Neuronal stem cell (in vitro differentiated cells): ENCODE data around the gene OPTC.

Experiments used
- DNase-seq: peaks from one replicate; pipeline ENCODE4 v3.0.0-alpha.2; 2013; ENCODE audit warnings: low spot score
- H2AFZ ChIP-seq: one replicate; pipeline ENCODE4 v1.6.1; 2013; ENCODE audit warnings: mild to moderate bottlenecking, low read length, inconsistent platforms
- H2AK5ac ChIP-seq: 2 replicates; pipeline ENCODE4 v1.6.1; 2013; ENCODE audit warnings: low read depth, mild to moderate bottlenecking, inconsistent platforms, low read length, moderate library complexity, mixed read lengths
- H2BK120ac ChIP-seq: 2 replicates; pipeline ENCODE4 v1.6.1; 2013; ENCODE audit warnings: low read depth, mild to moderate bottlenecking, inconsistent platforms, low read length, moderate library complexity, mixed read lengths
- H2BK12ac ChIP-seq: one replicate; pipeline ENCODE4 v1.6.1; 2013; ENCODE audit warnings: low read length, inconsistent platforms
- H2BK15ac ChIP-seq: 2 replicates; pipeline ENCODE4 v1.6.1; 2013; ENCODE audit warnings: mild to moderate bottlenecking, low read length, inconsistent platforms, mixed read lengths
- H2BK5ac ChIP-seq: one replicate; pipeline ENCODE4 v1.6.1; 2013; ENCODE audit warnings: inconsistent platforms, mild to moderate bottlenecking, low read length, moderate library complexity
- H3K14ac ChIP-seq: one replicate; pipeline ENCODE4 v1.6.1; 2013; ENCODE audit warnings: low read length, inconsistent platforms
- H3K18ac ChIP-seq: 2 replicates; pipeline ENCODE4 v1.6.1; 2013; ENCODE audit warnings: low read length, inconsistent platforms
- H3K23ac ChIP-seq: 2 replicates; pipeline ENCODE4 v1.6.1; 2013; ENCODE audit warnings: low read depth, mild to moderate bottlenecking, mixed read lengths, low read length, inconsistent platforms; ENCODE audit not compliant: poor library complexity
- H3K27ac ChIP-seq: replicated peaks from 3 replicates; pipeline ENCODE4 v1.5.1; 2013; ENCODE audit warnings: low read length, inconsistent platforms
- H3K27me3 ChIP-seq, 3 experiments: 2 replicates each; pipeline ENCODE4 v1.6.1; 2013; ENCODE audit warnings: low read length in 3 of 3, mild to moderate bottlenecking in 2 of 3, inconsistent platforms in 1 of 3, low read depth in 1 of 3, mixed read lengths in 1 of 3, moderate library complexity in 1 of 3; ENCODE audit not compliant: control insufficient read depth in 3 of 3, insufficient read depth in 3 of 3
- H3K36me3 ChIP-seq, 2 donors: replicated peaks in 1 of 2; 2 replicates each; pipeline ENCODE4 v1.6.1; 2013; ENCODE audit warnings: low read length in 2 of 2; ENCODE audit not compliant: control insufficient read depth in 2 of 2, insufficient read depth in 2 of 2
- H3K4ac ChIP-seq: 2 replicates; pipeline ENCODE4 v1.6.1; 2013; ENCODE audit warnings: inconsistent platforms, mild to moderate bottlenecking, low read length, moderate library complexity
- H3K4me1 ChIP-seq, 2 donors: 1 replicate in 1 of 2; 2 replicates in 1 of 2; pipeline ENCODE4 v1.6.1; 2013; ENCODE audit warnings: low read length in 2 of 2, low read depth in 1 of 2; ENCODE audit not compliant: control insufficient read depth in 2 of 2, insufficient read depth in 1 of 2
- H3K4me2 ChIP-seq: one replicate; pipeline ENCODE4 v1.6.1; 2013; ENCODE audit warnings: mild to moderate bottlenecking, low read length, inconsistent platforms; ENCODE audit not compliant: insufficient read depth, poor library complexity, severe bottlenecking
- H3K4me3 ChIP-seq, 2 donors: 2 replicates each; pipeline ENCODE4 v1.5.1; 2013; ENCODE audit warnings: low read length in 2 of 2, mild to moderate bottlenecking in 2 of 2, inconsistent platforms in 1 of 2, moderate library complexity in 1 of 2
- H3K79me1 ChIP-seq: one replicate; pipeline ENCODE4 v1.6.1; 2013; ENCODE audit warnings: low read depth, mild to moderate bottlenecking, inconsistent platforms, low read length, moderate library complexity
- H3K9ac ChIP-seq: one replicate; pipeline ENCODE4 v1.6.1; 2013; ENCODE audit warnings: mild to moderate bottlenecking, low read depth, low read length, inconsistent platforms; ENCODE audit not compliant: poor library complexity
- H3K9me3 ChIP-seq, 2 donors: replicated peaks in 1 of 2; 2 replicates each; pipeline versions ENCODE3 to v1.6.1; 2013; ENCODE audit warnings: low read length in 2 of 2, mild to moderate bottlenecking in 2 of 2, inconsistent platforms in 1 of 2, low read depth in 1 of 2, mixed read lengths in 1 of 2, moderate library complexity in 1 of 2; ENCODE audit not compliant: control insufficient read depth in 2 of 2, insufficient read depth in 1 of 2
- H4K8ac ChIP-seq: one replicate; pipeline ENCODE4 v1.6.1; 2013; ENCODE audit warnings: low read depth, mild to moderate bottlenecking, inconsistent platforms, low read length, moderate library complexity
- H4K91ac ChIP-seq: one replicate; pipeline ENCODE4 v1.6.1; 2013; ENCODE audit warnings: low read length, low read depth, mild to moderate bottlenecking, inconsistent platforms; ENCODE audit not compliant: poor library complexity
- WGBS, 2 donors: extraction: QIAGEN DNeasy Blood & Tissue Kit; methylation state at CpG; one replicate each; pipeline ENCODE4 v1.1.7; 2013; ENCODE audit warnings: missing lambda C conversion rate in 2 of 2, mixed read lengths in 1 of 2; ENCODE audit not compliant: insufficient read length in 2 of 2, insufficient replicate concordance in 1 of 2; ENCODE audit errors: extremely low coverage in 2 of 2; 5-methylcytosine and 5-hydroxymethylcytosine counted together

The OPTC gene

GRCh38 chr1:203492082-203492747, 1.7 kb upstream of the OPTC start:
- Histone ChIP-seq H3K23ac (no peak overlapping the region), H3K18ac (peak overlapping the region; percentile 5), H2BK120ac (no peak overlapping the region), H4K8ac (no peak overlapping the region), H3K27ac (no peak overlapping the region), H2AK5ac (no peak overlapping the region), H3K9me3 (no peaks in the 10 kb centered on the region), H3K79me1 (no peaks in the 10 kb centered on the region), H3K4ac (no peak overlapping the region), H3K4me1 (peaks cover 0 to 15% of the 10 kb centered on the region in 2 donors), H4K91ac (no peak overlapping the region), H3K14ac (no peak overlapping the region), H2BK12ac (no peak overlapping the region), H2BK15ac (no peak overlapping the region), H3K27me3 (peaks cover 0 to 50% (median 0%) of the 10 kb centered on the region in 3 experiments), H3K9ac (no peak overlapping the region), H2AFZ (no peak overlapping the region), H3K4me3 (no peak overlapping the region), H2BK5ac (no peak overlapping the region), H3K4me2 (no peak overlapping the region), H3K36me3 (no peaks in the 10 kb centered on the region)
- no CpG with 5 or more reads among the region's 8 CpGs for WGBS, 2 donors
- no peak for DNase-seq

GRCh38 chr1:203492748-203493130, 1.2 kb upstream of the OPTC start:
- Histone ChIP-seq H3K23ac (no peak overlapping the region), H2AK5ac (no peak overlapping the region), H3K9ac (no peak overlapping the region), H3K4me1 (peaks cover 0 to 13% of the 10 kb centered on the region in 2 donors), H3K4me2 (no peak overlapping the region), H4K8ac (no peak overlapping the region), H3K9me3 (no peaks in the 10 kb centered on the region), H2BK12ac (no peak overlapping the region), H2BK120ac (no peak overlapping the region), H2BK15ac (no peak overlapping the region), H3K36me3 (no peaks in the 10 kb centered on the region), H3K27ac (no peak overlapping the region), H2BK5ac (no peak overlapping the region), H3K79me1 (no peaks in the 10 kb centered on the region), H3K18ac (no peak overlapping the region), H4K91ac (no peak overlapping the region), H2AFZ (no peak overlapping the region), H3K4me3 (no peak overlapping the region), H3K27me3 (peaks cover 0 to 54% (median 0%) of the 10 kb centered on the region in 3 experiments), H3K4ac (no peak overlapping the region), H3K14ac (no peak overlapping the region)
- no peak for DNase-seq
- WGBS, 2 donors, result no CpG with 5 or more reads among the region's 6 CpGs

GRCh38 chr1:203495845-203496244, 1.9 kb downstream of the OPTC start:
- H3K4me2 ChIP-seq, result no peak overlapping the region
- H3K9ac ChIP-seq, result no peak overlapping the region
- H3K79me1 ChIP-seq, result no peaks in the 10 kb centered on the region
- H3K4me1 ChIP-seq, result peaks cover 0 to 12% of the 10 kb centered on the region in 2 donors
- no peak overlapping the region for H2AK5ac ChIP-seq
- no peak overlapping the region for H3K27ac ChIP-seq
- peaks cover 0 to 60% (median 0%) of the 10 kb centered on the region in 3 experiments for H3K27me3 ChIP-seq
- H2BK12ac ChIP-seq, result no peak overlapping the region
- H3K4ac ChIP-seq, result no peak overlapping the region
- H3K18ac ChIP-seq, result no peak overlapping the region
- no peak overlapping the region for H2BK5ac ChIP-seq
- H3K23ac ChIP-seq, result no peak overlapping the region
- no peak overlapping the region for H3K4me3 ChIP-seq
- no peaks in the 10 kb centered on the region for H3K36me3 ChIP-seq
- no CpG with 5 or more reads among the region's 7 CpGs for WGBS, 2 donors
- no peak overlapping the region for H2AFZ ChIP-seq
- no peaks in the 10 kb centered on the region for H3K9me3 ChIP-seq
- no peak overlapping the region for H4K91ac ChIP-seq
- DNase-seq, result no peak
- no peak overlapping the region for H3K14ac ChIP-seq
- no peak overlapping the region for H2BK120ac ChIP-seq
- H4K8ac ChIP-seq, result no peak overlapping the region
- H2BK15ac ChIP-seq, result no peak overlapping the region

GRCh38 chr1:203497269-203497777, 3.4 kb downstream of the OPTC start:
- H2AFZ ChIP-seq, result no peak overlapping the region
- H2BK5ac ChIP-seq, result no peak overlapping the region
- H3K4me1 ChIP-seq, result peaks cover 0 to 2% of the 10 kb centered on the region in 2 donors
- no CpG with 5 or more reads among the region's 5 CpGs for WGBS, 2 donors
- H3K36me3 ChIP-seq, result no peaks in the 10 kb centered on the region
- peaks cover 0 to 49% (median 0%) of the 10 kb centered on the region in 3 experiments for H3K27me3 ChIP-seq
- no peak overlapping the region for H3K4ac ChIP-seq
- no peaks in the 10 kb centered on the region for H3K9me3 ChIP-seq
- H3K9ac ChIP-seq, result no peak overlapping the region
- no peak overlapping the region for H2BK15ac ChIP-seq
- no peak overlapping the region for H2BK120ac ChIP-seq
- H2BK12ac ChIP-seq, result peak overlapping the region; percentile 67
- DNase-seq, result no peak
- no peak overlapping the region for H4K91ac ChIP-seq
- H3K23ac ChIP-seq, result no peak overlapping the region
- no peak overlapping the region for H4K8ac ChIP-seq
- H3K14ac ChIP-seq, result no peak overlapping the region
- H3K27ac ChIP-seq, result no peak overlapping the region
- H3K4me3 ChIP-seq, result no peak overlapping the region
- no peaks in the 10 kb centered on the region for H3K79me1 ChIP-seq
- H3K4me2 ChIP-seq, result no peak overlapping the region
- H2AK5ac ChIP-seq, result no peak overlapping the region
- no peak overlapping the region for H3K18ac ChIP-seq
